ENCODE data around the gene COPE. TPM values are rescaled to one million over a fixed set of nuclear protein-coding genes. Genes with fewer than 3 reads are reported as not detected.
"Not testable (repeated sequence)": the region's sequence is repeated elsewhere in the genome, so short reads cannot be mapped to it uniquely, and the experiment has no call there.

COPE gene
- polyA plus RNA-seq, 1 donor, result 84.2 TPM

GRCh38 chr19:18940769-18941627 lies 21.8 kb upstream of the COPE start, which contains the start of gene HOMER3:
HOMER3 (minus strand) TSS chr19:18941217; CDS start chr19:18938982, 2,235 bp downstream.
- peak; percentile 83 for DNase-seq

- DNase-seq, result peak; percentile 66
Observed at GRCh38 chr19:18939922-18940768, 21.0 kb upstream of the COPE start.

GRCh38 chr19:18939163-18939562 lies 20.0 kb upstream of the COPE start:
- no peak for DNase-seq

- DNase-seq, result no peak
Observed at GRCh38 chr19:18933297-18933696, 14.1 kb upstream of the COPE start.

- peak; percentile 42 for DNase-seq
Observed at GRCh38 chr19:18932216-18932841, 13.1 kb upstream of the COPE start.

GRCh38 chr19:18931316-18932162 lies 12.4 kb upstream of the COPE start:
- no peak for DNase-seq

- DNase-seq, result no peak
Observed at GRCh38 chr19:18929311-18929710, 10.1 kb upstream of the COPE start.

GRCh38 chr19:18928018-18928805 lies 9.0 kb upstream of the COPE start:
- DNase-seq, result no peak

- no peak for DNase-seq
Observed at GRCh38 chr19:18924684-18925213, 5.6 kb upstream of the COPE start.

GRCh38 chr19:18922228-18922985 lies 3.2 kb upstream of the COPE start:
- DNase-seq, result no peak

GRCh38 chr19:18921593-18921992 lies 2.4 kb upstream of the COPE start:
- DNase-seq, result no peak

GRCh38 chr19:18920400-18920799 lies 1.2 kb upstream of the COPE start:
- no peak for DNase-seq

- no peak for DNase-seq
Observed at GRCh38 chr19:18919900-18920214, 670 bp upstream of the COPE start.

GRCh38 chr19:18917593-18917992 lies 1.6 kb downstream of the COPE start:
- DNase-seq, result not testable (repeated sequence)

GRCh38 chr19:18915639-18916038 lies 3.5 kb downstream of the COPE start:
- DNase-seq, result no peak

- DNase-seq, result no peak
Observed at GRCh38 chr19:18913466-18913865, 5.7 kb downstream of the COPE start.

- DNase-seq, result no peak
Observed at GRCh38 chr19:18912933-18913332, 6.3 kb downstream of the COPE start.

GRCh38 chr19:18910801-18911436 lies 8.3 kb downstream of the COPE start:
- DNase-seq, result no peak

- no peak for DNase-seq
Observed at GRCh38 chr19:18910010-18910409, 9.2 kb downstream of the COPE start.

Data from hindlimb muscle (tissue), 1 donor.